ENCODE data around the gene NEK6.

NEK6 gene

GRCh38 chr9:124299515-124300090 is 41.9 kb downstream of the NEK6 start:
- no peak for TF ChIP-seq CTCF (conservative IDR thresholded peaks at IDR 0.05; ENCODE audit: low read depth, low read length)

GRCh38 chr9:124300312-124300711 is 42.6 kb downstream of the NEK6 start:
- no peak overlapping the region for H3K4me3 ChIP-seq (ENCODE audit: low read length)
- TF ChIP-seq CTCF (conservative IDR thresholded peaks at IDR 0.05; ENCODE audit: low read depth, low read length) = no peak

More at GRCh38 chr9:124299515-124300090, 41.9 kb downstream of the NEK6 start:
- no peak for DNase-seq (ENCODE audit: low read depth)
- H3K4me3 ChIP-seq (ENCODE audit: low read length) = no peak overlapping the region

GRCh38 chr9:124302921-124303320 is 45.2 kb downstream of the NEK6 start:
- no peak for DNase-seq (ENCODE audit: low read depth)
- TF ChIP-seq CTCF (conservative IDR thresholded peaks at IDR 0.05; ENCODE audit: low read depth, low read length) = no peak
- no peak overlapping the region for H3K4me3 ChIP-seq (ENCODE audit: low read length)

More at GRCh38 chr9:124300312-124300711, 42.6 kb downstream of the NEK6 start:
- DNase-seq (ENCODE audit: low read depth) = no peak

GRCh38 chr9:124303762-124304161 is 46.0 kb downstream of the NEK6 start:
- TF ChIP-seq CTCF (conservative IDR thresholded peaks at IDR 0.05; ENCODE audit: low read depth, low read length) = no peak
- DNase-seq (ENCODE audit: low read depth) = no peak
- no peak overlapping the region for H3K4me3 ChIP-seq (ENCODE audit: low read length)

GRCh38 chr9:124304285-124304684 is 46.5 kb downstream of the NEK6 start:
- no peak for TF ChIP-seq CTCF (conservative IDR thresholded peaks at IDR 0.05; ENCODE audit: low read depth, low read length)
- no peak for DNase-seq (ENCODE audit: low read depth)
- no peak overlapping the region for H3K4me3 ChIP-seq (ENCODE audit: low read length)

- DNase-seq (ENCODE audit: low read depth) = peak; percentile 88
- TF ChIP-seq CTCF (conservative IDR thresholded peaks at IDR 0.05; ENCODE audit: low read depth, low read length) = no peak
- no peak overlapping the region for H3K4me3 ChIP-seq (ENCODE audit: low read length)
These were observed 48.5 kb downstream of the NEK6 start for GRCh38 chr9:124306098-124306735.

Measured in retinal pigment epithelial cell (primary cell).